Lung (tissue), 12 donors: ENCODE data around the gene EEF1AKMT2. TPM values are rescaled to one million over a fixed set of nuclear protein-coding genes. Genes with fewer than 3 reads are reported as not detected.

Source experiments
- ATAC-seq: fragments of 200-7000 bp; cut with Tn5 transposase; one replicate; pipeline ENCODE4 v1.9.1; 2020; ENCODE audit warnings: moderate number of reproducible peaks; ENCODE audit not compliant: insufficient read depth, low FRiP score
- DNase-seq, 3 donors: peaks; one replicate each; pipeline ENCODE4 v3.0.0-alpha.2; 2013 to 2017
- H3K27ac ChIP-seq, 2 donors: one replicate each; pipeline ENCODE4 v1.5.1; 2013; ENCODE audit warnings: mild to moderate bottlenecking in 2 of 2, moderate library complexity in 2 of 2, control low read depth in 1 of 2, inconsistent platforms in 1 of 2, low read depth in 1 of 2, low read length in 1 of 2
- H3K27me3 ChIP-seq, 3 donors: one replicate each; pipeline ENCODE4 v1.5.1; 2013; ENCODE audit warnings: low read length in 2 of 3; ENCODE audit not compliant: control insufficient read depth in 3 of 3, insufficient read depth in 3 of 3
- H3K36me3 ChIP-seq, 4 donors: one replicate each; pipeline ENCODE4 v1.5.1; 2013; ENCODE audit warnings: low read length in 4 of 4, mild to moderate bottlenecking in 1 of 4, moderate library complexity in 1 of 4; ENCODE audit not compliant: control insufficient read depth in 4 of 4, insufficient read depth in 4 of 4
- H3K4me1 ChIP-seq, 5 donors: one replicate each; pipeline ENCODE4 v1.5.1; 2013; ENCODE audit warnings: low read length in 5 of 5, mild to moderate bottlenecking in 2 of 5, moderate library complexity in 1 of 5; ENCODE audit not compliant: control insufficient read depth in 5 of 5, insufficient read depth in 5 of 5
- H3K4me3 ChIP-seq: one replicate; pipeline ENCODE4 v1.5.1; 2013; ENCODE audit warnings: mild to moderate bottlenecking, control low read depth, moderate library complexity
- H3K9ac ChIP-seq, 2 donors: one replicate each; pipeline ENCODE4 v1.5.1; 2013; ENCODE audit warnings: low read length in 2 of 2, control low read depth in 1 of 2; ENCODE audit not compliant: insufficient read depth in 1 of 2
- H3K9me3 ChIP-seq, 4 donors: one replicate each; pipeline ENCODE4 v1.5.1; 2013; ENCODE audit warnings: low read length in 3 of 4, mild to moderate bottlenecking in 1 of 4, moderate library complexity in 1 of 4; ENCODE audit not compliant: control insufficient read depth in 4 of 4, insufficient read depth in 3 of 4
- CTCF ChIP-seq: IDR thresholded peaks from 2 replicates; pipeline ENCODE4 v1.5.1; 2012; ENCODE audit warnings: mild to moderate bottlenecking; ENCODE audit errors: control extremely low read depth, extremely low read depth
- WGBS, 2 donors: extraction: QIAGEN DNeasy Blood & Tissue Kit; methylation state at CpG; one replicate each; pipeline ENCODE4 v1.1.7; 2013; 5-methylcytosine and 5-hydroxymethylcytosine counted together
- polyA plus RNA-seq, 2 donors: library from polyadenylated mRNA; stranded (reverse); fragments of 200-250 nt; gene quantifications; one replicate each; pipeline ENCODE4 v1.2.1, GENCODE V29; 2013
- total RNA-seq, 2 donors: library from RNA; depleted of rRNA in 1 of 2; stranded (reverse); fragments of >200 nt in 1 of 2; gene quantifications; one replicate each; pipeline ENCODE4 v1.2.1, GENCODE V29; 2014 to 2021
- donor health status: control.
- donor health status: control.
- donor health status: Bipolar disorder and iron deficiency.
- donor health status: healthy.
- donor health status: DM: yes; HTN: yes; CAD: no.

Gene EEF1AKMT2
- total and polyA plus RNA-seq, 4 donors = 9.0 to 37.9 (median 16.0) TPM

- 64 to 79% methylated on average over 2 of the region's 2 CpGs for WGBS, 2 donors
- Histone ChIP-seq H3K4me1 (peaks cover 0 to 2% (median 0%) of the 10 kb centered on the region in 5 donors), H3K4me3 (no peak overlapping the region), H3K36me3 (peaks cover 7 to 12% (median 10%) of the 10 kb centered on the region in 4 donors), H3K9ac (no peak overlapping the region), H3K9me3 (no peaks in the 10 kb centered on the region), H3K27me3 (no peaks in the 10 kb centered on the region), H3K27ac (no peak overlapping the region)
- DNase-seq (no peak), ATAC-seq (no peak)
- no peak for TF ChIP-seq CTCF
Observed at GRCh38 chr10:124765256-124765655, 26.4 kb downstream of the EEF1AKMT2 start.

GRCh38 chr10:124763267-124763666 lies 28.4 kb downstream of the EEF1AKMT2 start:
- H3K9ac ChIP-seq = no peak overlapping the region
- no peaks in the 10 kb centered on the region for H3K27me3 ChIP-seq
- no peak overlapping the region for H3K27ac ChIP-seq
- H3K4me3 ChIP-seq = no peak overlapping the region
- ATAC-seq (no peak), DNase-seq (no peak)
- peaks cover 7 to 15% (median 12%) of the 10 kb centered on the region in 4 donors for H3K36me3 ChIP-seq
- no peaks in the 10 kb centered on the region for H3K9me3 ChIP-seq
- peaks cover 0 to 2% (median 0%) of the 10 kb centered on the region in 5 donors for H3K4me1 ChIP-seq
- TF ChIP-seq CTCF = no peak
- WGBS, 2 donors = 92 to 97% methylated on average over 1 of the region's 1 CpG

GRCh38 chr10:124762281-124762680 lies 29.4 kb downstream of the EEF1AKMT2 start:
- TF ChIP-seq CTCF = no peak
- no peak for ATAC-seq
- Histone ChIP-seq H3K9ac (no peak overlapping the region), H3K27me3 (no peaks in the 10 kb centered on the region), H3K36me3 (peaks cover 9 to 18% (median 13%) of the 10 kb centered on the region in 4 donors), H3K4me3 (no peak overlapping the region), H3K4me1 (peaks cover 0 to 3% (median 0%) of the 10 kb centered on the region in 5 donors), H3K9me3 (no peaks in the 10 kb centered on the region), H3K27ac (no peak overlapping the region)
- no peak for DNase-seq
- WGBS, 2 donors = 94% methylated on average over 5 of the region's 5 CpGs
